DOHH2 (cell line): ENCODE results near the gene ALG8.

Experiments used
- H3F3A ChIP-seq: fragments of 200-600 bp; sonication (generic), shearing (Covaris generic); 2 replicates; pipeline ENCODE4 v1.6.0; 2016; ENCODE audit warnings: antibody characterized with exemption, mild to moderate bottlenecking; ENCODE audit not compliant: control insufficient read depth, insufficient read depth
- H3K27ac ChIP-seq: fragments of 200-600 bp; sonication (generic); 2 replicates; pipeline ENCODE4 v1.5.1; 2014; ENCODE audit warnings: low read depth, mild to moderate bottlenecking, low read length, moderate library complexity
- H3K27me3 ChIP-seq: fragments of 200-600 bp; sonication (generic); 2 replicates; pipeline ENCODE4 v1.6.1; 2014; ENCODE audit warnings: mild to moderate bottlenecking, low read length, mixed read lengths; ENCODE audit not compliant: control insufficient read depth
- H3K36me3 ChIP-seq: fragments of 200-600 bp; sonication (generic); 2 replicates; pipeline ENCODE4 v1.6.1; 2014; ENCODE audit warnings: mild to moderate bottlenecking, low read length, moderate library complexity, mixed read lengths; ENCODE audit not compliant: control insufficient read depth
- H3K4me1 ChIP-seq: fragments of 200-600 bp; sonication (generic); 2 replicates; pipeline ENCODE4 v1.6.1; 2014; ENCODE audit warnings: mild to moderate bottlenecking, low read length, mixed read lengths; ENCODE audit not compliant: control insufficient read depth
- H3K4me2 ChIP-seq: fragments of 200-600 bp; sonication (generic); 2 replicates; pipeline ENCODE4 v1.6.0; 2014; ENCODE audit warnings: mild to moderate bottlenecking, low read length, moderate library complexity
- H3K4me3 ChIP-seq: fragments of 200-600 bp; sonication (generic); 2 replicates; pipeline ENCODE4 v1.5.1; 2014; ENCODE audit warnings: mild to moderate bottlenecking, low read length, mixed read lengths
- H3K79me2 ChIP-seq: fragments of 200-600 bp; sonication (generic); 2 replicates; pipeline ENCODE4 v1.6.1; 2014; ENCODE audit warnings: mild to moderate bottlenecking, low read length, mixed read lengths; ENCODE audit not compliant: control insufficient read depth
- H3K9me2 ChIP-seq: fragments of 200-600 bp; sonication (generic); replicated peaks from 2 replicates; pipeline ENCODE4 v1.6.1; 2014; ENCODE audit warnings: mild to moderate bottlenecking, low read length, mixed read lengths; ENCODE audit not compliant: control insufficient read depth
- H3K9me3 ChIP-seq: fragments of 200-600 bp; sonication (generic); 2 replicates; pipeline ENCODE4 v1.6.1; 2014; ENCODE audit warnings: antibody characterized with exemption, low read length, mixed read lengths; ENCODE audit not compliant: control insufficient read depth, insufficient read depth
- H4K20me1 ChIP-seq: fragments of 200-600 bp; sonication (generic); 2 replicates; pipeline ENCODE4 v1.6.0; 2014; ENCODE audit warnings: low read depth, mild to moderate bottlenecking, antibody characterized with exemption, low read length, moderate library complexity; ENCODE audit not compliant: control insufficient read depth, insufficient read depth
- CTCF ChIP-seq: fragments of 200-600 bp; sonication (generic); IDR thresholded peaks from one replicate; pipeline ENCODE4 v1.5.1; 2014; ENCODE audit warnings: antibody characterized with exemption, mild to moderate bottlenecking, low read depth, low read length; ENCODE audit not compliant: poor library complexity, severe bottlenecking
- EZH2phosphoT487 ChIP-seq: fragments of 200-600 bp; sonication (generic); IDR thresholded peaks from 2 replicates; pipeline ENCODE4 v1.6.1; 2017; ENCODE audit warnings: borderline replicate concordance, mild to moderate bottlenecking, antibody characterized with exemption, low read length, moderate library complexity, mixed read lengths

The ALG8 gene

DNA sequence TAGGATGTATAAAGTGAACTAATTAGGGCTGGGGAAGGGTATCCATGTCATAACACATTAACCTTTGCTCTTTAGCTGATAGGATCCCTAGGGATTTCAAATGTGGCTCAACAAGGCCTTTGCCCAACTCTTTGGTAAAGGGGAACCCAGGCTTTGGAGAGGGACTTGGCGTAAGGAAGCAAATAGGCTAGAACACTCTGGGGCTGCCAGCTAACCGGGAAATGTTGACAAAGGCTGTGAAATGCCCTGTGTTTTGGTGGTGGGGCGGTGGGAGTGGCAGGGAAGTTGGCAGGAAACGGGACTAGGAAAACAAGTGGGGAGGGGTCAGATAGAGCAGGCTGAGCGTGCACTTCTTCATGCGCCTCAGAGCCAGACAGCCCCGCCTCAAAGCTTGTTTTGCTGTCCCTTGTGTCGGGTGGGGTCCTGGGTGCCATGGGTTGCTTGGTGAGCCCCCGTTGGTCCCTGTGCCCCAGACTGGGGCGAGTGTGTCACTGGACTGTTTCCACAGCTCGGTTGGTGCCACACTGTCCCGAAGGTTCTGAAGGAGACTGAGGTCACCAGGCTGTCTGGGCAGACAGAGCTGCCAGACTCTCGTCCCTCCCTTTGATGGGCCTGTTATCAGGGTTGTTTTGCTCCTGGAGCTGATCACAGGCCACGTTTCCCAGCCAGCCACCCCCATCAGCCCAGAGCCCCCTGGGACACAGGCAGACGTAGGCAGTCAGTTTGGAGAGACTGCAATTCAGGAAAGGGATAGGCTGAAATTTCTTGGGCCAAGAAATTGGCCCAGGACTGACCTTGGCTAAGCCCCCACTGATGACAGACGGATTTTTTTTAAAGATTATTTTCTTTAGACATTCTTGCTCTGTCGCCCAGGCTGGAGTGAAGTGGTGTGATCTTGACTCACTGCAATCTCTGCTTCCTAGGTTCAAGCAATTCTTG is 29.4 kb upstream of the ALG8 start:
- Histone ChIP-seq H3K4me3 (no peak overlapping the region), H3K4me2 (no peak overlapping the region), H3K9me3 (no peaks in the 10 kb centered on the region), H3K27me3 (no peaks in the 10 kb centered on the region), H3K4me1 (no peaks in the 10 kb centered on the region), H3K36me3 (no peaks in the 10 kb centered on the region), H3F3A (no peaks in the 10 kb centered on the region), H3K79me2 (no peaks in the 10 kb centered on the region), H3K9me2 (no peaks in the 10 kb centered on the region), H3K27ac (no peak overlapping the region), H4K20me1 (no peaks in the 10 kb centered on the region)
- no peak for TF ChIP-seq EZH2phosphoT487
- TF ChIP-seq CTCF = no peak

- H4K20me1 ChIP-seq = no peaks in the 10 kb centered on the region
- no peak for TF ChIP-seq EZH2phosphoT487
- TF ChIP-seq CTCF = no peak
- no peak overlapping the region for H3K4me3 ChIP-seq
- no peaks in the 10 kb centered on the region for H3K9me3 ChIP-seq
- no peaks in the 10 kb centered on the region for H3K27me3 ChIP-seq
- H3K36me3 ChIP-seq = no peaks in the 10 kb centered on the region
- no peak overlapping the region for H3K27ac ChIP-seq
- H3K9me2 ChIP-seq = no peaks in the 10 kb centered on the region
- H3K4me1 ChIP-seq = no peaks in the 10 kb centered on the region
- no peaks in the 10 kb centered on the region for H3F3A ChIP-seq
- no peaks in the 10 kb centered on the region for H3K79me2 ChIP-seq
- no peak overlapping the region for H3K4me2 ChIP-seq
Measured at GRCh38 chr11:78166855-78167469, 27.5 kb upstream of the ALG8 start.

GRCh38 chr11:78164471-78164870 is 25.0 kb upstream of the ALG8 start:
- no peak overlapping the region for H3K4me2 ChIP-seq
- H3K9me3 ChIP-seq = no peaks in the 10 kb centered on the region
- no peaks in the 10 kb centered on the region for H3F3A ChIP-seq
- H3K36me3 ChIP-seq = no peaks in the 10 kb centered on the region
- no peaks in the 10 kb centered on the region for H3K9me2 ChIP-seq
- no peak for TF ChIP-seq CTCF
- TF ChIP-seq EZH2phosphoT487 = no peak
- no peak overlapping the region for H3K4me3 ChIP-seq
- H3K27me3 ChIP-seq = no peaks in the 10 kb centered on the region
- H3K79me2 ChIP-seq = no peaks in the 10 kb centered on the region
- no peak overlapping the region for H3K27ac ChIP-seq
- H4K20me1 ChIP-seq = no peaks in the 10 kb centered on the region
- H3K4me1 ChIP-seq = no peaks in the 10 kb centered on the region
